HS-5 (cell line): ENCODE data around the gene SH2D2A.
"Not testable (repeated sequence)": the region's sequence is repeated elsewhere in the genome, so short reads cannot be mapped to it uniquely, and the experiment has no call there.

Source experiments
- DNase-seq: peaks from one replicate; pipeline ENCODE4 v3.0.0-alpha.2; 2012; ENCODE audit warnings: low read depth

SH2D2A gene

DNA sequence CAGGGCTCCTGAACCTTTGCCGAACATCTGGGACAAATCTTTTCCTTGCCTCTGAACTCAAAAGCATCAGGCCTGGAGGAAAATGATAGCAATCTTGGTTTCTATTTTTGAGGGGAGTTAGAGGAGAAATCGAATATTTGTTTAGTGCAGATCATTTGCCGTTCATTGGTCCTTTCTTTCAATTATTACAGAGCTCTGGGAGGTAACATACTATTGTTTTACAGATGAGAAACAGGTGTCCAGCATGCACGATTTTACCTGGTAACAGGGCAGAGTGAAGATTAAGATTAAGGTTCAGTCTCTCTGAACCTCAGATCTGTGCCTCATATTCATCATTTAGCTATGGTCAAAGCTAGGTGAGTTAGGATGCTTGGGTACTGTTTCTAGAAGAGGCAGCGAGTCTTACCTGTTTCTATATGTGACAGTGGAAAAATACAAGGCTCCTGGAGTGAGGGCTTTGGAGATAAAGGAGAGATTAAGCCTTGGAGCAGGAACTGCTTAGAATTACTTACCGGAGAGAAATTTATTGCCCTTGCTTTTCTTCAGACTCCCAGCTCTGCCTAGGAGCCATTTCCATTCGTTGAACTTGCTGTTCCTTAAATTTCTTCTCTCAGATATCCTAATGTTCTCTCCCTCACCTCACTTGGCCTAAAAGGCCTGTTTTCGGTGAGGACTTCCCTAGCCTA lies 47.9 kb downstream of the SH2D2A start:
- DNase-seq, result no peak

DNA sequence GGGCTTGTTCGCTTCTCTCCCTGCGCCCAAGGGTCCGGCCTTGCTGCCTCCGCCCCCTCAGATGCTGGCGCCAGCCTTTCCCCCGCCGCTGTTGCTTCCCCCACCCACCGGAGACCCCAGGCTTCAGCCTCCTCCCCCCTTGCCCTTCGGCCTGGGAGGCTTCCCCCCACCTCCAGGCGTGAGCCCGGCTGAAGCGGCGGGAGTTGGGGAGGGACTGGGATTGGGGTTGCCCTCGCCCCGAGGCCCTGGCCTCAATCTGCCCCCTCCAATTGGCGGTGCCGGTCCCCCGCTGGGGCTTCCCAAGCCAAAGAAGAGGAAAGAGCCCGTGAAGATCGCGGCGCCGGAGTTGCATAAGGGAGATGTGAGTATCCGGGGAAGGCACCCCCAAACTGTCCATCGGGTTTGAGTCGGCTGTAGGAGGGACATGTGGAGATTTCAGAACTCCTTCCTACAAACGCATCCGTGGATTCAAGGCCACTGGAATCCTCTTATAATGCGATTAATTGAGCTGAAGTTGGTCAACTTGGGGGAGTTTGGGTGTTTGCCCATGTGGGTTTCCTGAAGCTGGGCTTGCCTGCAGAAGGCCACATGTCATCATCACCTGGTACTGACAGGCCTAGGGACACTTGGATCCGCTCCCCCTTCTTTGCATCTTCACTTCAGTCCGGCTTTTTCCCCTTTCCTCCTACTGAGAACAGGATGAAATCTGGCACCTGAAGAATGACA lies 48.6 kb downstream of the SH2D2A start:
- no peak for DNase-seq

DNA sequence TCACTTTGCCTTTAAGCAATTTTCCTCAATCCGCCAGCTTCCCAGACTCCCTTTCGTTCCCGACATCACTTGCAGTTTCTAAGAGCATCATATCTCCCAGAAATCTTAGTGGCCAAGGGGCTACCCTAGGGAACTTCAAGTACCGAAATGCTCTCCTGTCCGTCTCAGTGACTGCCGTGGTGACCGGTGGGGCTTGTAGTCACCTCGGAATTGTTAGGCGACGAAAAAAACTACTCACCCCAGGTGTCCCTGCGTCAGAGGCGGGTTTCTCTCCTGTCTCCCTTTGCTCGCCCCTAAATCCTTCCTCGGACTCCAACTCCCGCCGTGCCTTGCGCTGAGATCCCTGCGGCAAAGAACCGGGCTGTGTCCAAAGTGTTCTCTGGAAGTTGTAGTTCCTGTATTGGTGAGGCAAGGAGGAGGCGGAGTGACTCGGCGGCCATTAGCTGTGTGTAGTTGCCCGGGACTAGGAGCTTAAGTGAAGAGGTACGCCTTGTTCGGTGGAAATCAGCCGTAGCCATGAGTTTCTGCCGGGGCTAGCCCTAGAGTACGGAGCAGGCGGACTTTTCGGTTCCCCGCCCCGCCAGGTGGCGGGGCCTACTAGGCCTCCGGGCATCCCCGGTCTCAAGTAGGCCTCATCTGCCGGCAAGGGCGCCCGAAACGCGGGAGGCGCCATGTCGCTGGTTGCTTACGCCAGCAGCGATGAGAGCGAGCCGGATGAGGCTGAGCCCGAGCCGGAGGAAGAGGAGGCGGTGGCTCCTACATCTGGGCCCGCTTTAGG lies 49.4 kb downstream of the SH2D2A start, which contains the start of gene PRCC:
Gene PRCC (plus strand): TSS at position 435 of the 778 bp plus-strand sequence. CDS start 237 bp downstream, at position 672.
- peak; percentile 99 for DNase-seq

DNA sequence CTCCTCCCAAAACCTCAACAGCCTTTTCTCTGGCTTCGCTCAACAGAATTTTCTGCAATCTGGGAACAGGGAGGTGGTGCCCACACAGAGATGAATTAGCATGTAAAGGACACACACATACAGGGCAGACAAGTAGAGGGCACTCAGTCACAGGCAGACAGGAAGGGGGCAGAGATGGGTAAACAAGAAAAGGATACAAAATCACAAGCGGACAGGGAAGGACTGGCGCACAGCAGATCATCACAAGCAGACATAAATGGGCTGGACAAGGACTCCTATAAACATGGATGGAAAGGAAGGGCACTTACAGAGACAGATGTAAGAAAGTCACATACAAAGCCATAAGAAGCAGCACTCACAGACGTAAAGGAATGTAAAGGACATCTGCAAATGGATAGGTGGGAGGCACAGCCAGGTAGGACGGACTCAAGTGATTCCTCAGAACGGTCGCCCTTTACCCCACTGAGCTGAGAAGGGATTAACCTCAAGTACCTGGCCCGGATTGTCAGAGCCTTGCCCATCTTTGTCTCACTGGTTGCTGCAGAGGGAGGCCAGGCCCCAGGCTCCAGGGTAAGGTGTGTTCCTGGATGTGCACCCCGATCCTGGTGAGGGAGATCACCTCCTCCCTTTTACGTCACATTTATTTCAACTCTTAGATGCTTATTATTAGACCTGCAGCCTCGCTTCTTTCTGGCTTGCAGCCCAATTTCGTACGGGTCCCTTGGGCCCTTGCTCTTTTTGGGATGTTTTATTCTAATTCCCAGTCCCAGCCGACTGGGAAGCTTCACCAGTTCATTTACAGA lies 50.1 kb downstream of the SH2D2A start:
- DNase-seq, result no peak

DNA sequence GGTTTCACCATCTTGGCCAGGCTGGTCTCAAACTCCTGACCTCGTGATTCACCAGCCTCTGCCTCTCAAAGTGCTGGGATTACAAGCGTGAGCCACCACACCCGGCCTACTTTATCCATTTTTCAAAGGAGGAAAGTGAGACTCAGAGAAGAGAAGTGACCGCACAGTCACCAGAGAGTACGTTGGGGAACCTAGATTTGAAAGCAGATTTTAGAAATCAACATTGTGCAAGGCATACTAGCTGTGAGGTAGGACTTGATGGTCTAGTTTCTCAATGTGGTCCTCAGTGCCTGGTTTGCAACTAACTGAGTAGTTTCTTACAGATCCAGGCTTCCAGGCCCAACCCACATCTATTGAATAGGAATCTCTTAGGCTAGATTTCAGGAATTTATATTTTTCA lies 51.0 kb downstream of the SH2D2A start:
- no peak for DNase-seq

DNA sequence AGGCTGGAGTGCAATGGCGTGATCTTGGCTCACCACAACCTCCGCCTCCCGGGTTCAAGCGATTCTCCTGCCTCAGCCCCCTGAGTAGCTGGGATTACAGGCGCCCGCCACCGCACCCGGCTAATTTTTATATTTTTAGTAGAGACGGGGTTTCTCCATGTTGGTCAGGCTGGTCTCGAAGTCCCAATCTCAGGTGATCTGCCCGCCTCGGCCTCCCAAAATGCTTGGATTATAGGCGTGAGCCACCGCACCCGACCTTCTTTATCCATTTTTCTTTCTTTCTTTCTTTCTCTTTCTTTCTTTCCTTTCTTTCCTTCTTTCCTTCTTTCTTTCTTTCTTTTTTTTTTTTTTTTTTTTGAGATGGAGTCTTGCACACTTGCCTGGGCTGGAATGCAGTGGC lies 51.5 kb downstream of the SH2D2A start:
- DNase-seq, result not testable (repeated sequence)

DNA sequence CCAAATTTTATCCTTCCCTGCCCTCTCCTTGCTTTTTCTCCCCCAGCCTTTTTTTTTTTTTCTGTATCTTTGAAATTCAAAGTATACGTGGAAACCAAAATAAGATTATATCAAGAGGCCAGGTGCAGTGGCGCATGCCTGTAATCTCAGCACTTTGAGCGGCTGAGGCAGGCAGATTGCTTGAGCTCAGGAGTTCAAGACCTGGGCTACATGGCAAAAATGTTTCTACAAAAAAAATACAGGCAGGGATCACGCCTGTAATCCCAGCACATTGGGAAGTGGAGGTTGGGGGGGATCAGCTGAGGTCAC lies 55.9 kb downstream of the SH2D2A start:
- DNase-seq, result no peak

DNA sequence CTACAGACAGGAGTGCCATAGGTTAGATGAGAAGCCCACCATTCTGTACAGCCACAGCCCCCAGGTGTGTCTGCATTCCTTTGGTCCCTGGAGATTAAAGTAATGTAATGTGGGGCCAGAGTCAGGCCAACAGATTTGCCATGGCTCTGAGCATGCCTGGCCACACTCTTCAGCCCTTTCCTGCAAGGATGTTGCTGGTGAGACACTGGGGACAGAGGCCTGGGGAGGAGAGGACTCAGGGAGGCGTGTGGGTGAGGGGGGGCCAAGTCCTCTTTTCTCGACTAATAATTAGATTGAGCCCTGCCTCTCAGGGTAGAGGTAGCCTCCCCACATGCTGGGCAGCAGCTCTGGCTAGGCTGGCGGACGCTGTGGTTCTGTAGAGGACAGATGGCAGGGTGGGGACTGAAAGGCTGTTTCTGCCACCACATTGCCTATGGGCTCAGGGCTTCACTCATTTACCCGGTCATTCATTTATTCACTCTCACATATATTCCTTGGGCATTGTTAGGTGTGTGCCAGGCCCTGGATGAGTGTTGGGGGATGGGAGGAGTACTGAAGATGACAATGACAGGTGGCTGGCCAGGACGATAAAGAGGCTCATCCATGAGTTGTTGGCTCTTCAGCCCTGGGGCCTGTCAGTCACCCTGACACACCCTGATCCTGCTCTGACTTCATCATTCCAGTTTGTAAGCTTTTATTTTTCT lies 56.4 kb downstream of the SH2D2A start:
- DNase-seq, result no peak

DNA sequence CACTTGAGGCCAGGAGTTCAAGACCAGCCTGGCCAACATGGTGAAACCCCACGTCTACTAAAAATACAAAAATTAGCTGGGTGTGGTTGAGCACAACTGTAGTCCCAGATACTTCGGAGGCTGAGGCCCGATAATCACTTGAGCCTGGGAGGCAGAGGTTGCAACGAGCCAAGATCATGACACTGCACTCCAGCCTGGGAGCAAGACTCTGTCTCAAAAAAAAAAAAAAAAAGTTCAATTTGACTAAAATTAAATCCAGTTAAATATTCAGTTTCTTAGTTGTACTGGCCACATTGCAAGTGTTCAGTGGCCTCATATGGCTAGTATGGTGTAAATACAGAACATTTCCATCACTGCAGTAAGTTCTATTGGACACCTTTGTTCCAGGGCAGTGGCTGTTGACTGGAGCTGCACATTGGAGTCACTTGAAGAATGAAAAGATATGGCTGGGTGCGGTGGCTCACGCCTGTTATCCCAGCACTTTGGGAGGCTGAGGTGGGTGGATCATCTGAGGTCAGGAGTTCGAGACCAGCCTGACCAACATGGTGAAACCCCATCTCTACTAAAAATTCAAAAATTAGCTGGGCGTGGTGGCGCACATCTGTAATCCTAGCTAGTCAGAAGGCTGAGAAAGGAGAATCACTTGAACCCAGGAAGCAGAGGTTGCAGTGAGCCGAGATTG lies 58.9 kb downstream of the SH2D2A start:
- not testable (repeated sequence) for DNase-seq

DNA sequence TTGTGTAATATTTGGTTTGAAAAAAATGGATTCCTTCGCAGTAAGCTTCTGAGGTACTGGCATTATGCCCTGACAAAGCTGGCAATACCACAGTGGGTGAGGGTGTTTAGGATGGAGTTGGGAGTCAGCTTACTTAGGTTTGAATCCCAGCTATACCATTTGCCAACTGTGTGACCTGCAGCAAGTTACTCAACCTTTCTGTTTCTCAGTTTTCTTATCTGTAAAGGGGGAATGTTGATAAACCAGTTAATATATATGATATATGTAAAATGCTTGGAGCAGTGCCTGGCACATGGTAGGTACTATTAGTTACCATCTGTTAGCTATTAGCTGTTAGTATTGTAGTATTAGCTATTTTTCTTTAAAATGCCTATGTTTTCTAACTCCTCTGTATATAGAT lies 60.3 kb downstream of the SH2D2A start:
- DNase-seq, result no peak
